Choroid plexus epithelial cell (primary cell): ENCODE results near the gene CACNA2D3.

Source experiments
- DNase-seq: peaks from one replicate; pipeline ENCODE4 v3.0.0-alpha.2; 2010; ENCODE audit warnings: low read depth
- H3K4me3 ChIP-seq: 2 replicates; pipeline ENCODE4 v1.5.1; 2011; ENCODE audit warnings: low read depth, mild to moderate bottlenecking, control low read depth, low read length, moderate library complexity
- CTCF ChIP-seq: conservative IDR thresholded peaks from 2 replicates; pipeline ENCODE4 v1.5.1; 2011; ENCODE audit warnings: low read depth, mild to moderate bottlenecking, control low read depth, inconsistent platforms, low read length, moderate library complexity

The CACNA2D3 gene

GRCh38 chr3:54783611-54784010, 661.3 kb downstream of the CACNA2D3 start:
- no peak for TF ChIP-seq CTCF
- no peak overlapping the region for H3K4me3 ChIP-seq
- DNase-seq: peak; percentile 3

GRCh38 chr3:54784021-54784420, 661.7 kb downstream of the CACNA2D3 start:
- no peak for TF ChIP-seq CTCF
- DNase-seq: no peak
- no peak overlapping the region for H3K4me3 ChIP-seq

GRCh38 chr3:54785976-54786375, 663.6 kb downstream of the CACNA2D3 start:
- TF ChIP-seq CTCF: no peak
- no peak for DNase-seq
- no peak overlapping the region for H3K4me3 ChIP-seq

- no peak overlapping the region for H3K4me3 ChIP-seq
- no peak for TF ChIP-seq CTCF
- no peak for DNase-seq
Observed at GRCh38 chr3:54790051-54790450, 667.7 kb downstream of the CACNA2D3 start.

- DNase-seq: no peak
- TF ChIP-seq CTCF: no peak
- H3K4me3 ChIP-seq: no peak overlapping the region
Observed at GRCh38 chr3:54791501-54792156, 669.3 kb downstream of the CACNA2D3 start.

GRCh38 chr3:54792584-54792983, 670.2 kb downstream of the CACNA2D3 start:
- DNase-seq: no peak
- no peak for TF ChIP-seq CTCF
- no peak overlapping the region for H3K4me3 ChIP-seq

GRCh38 chr3:54793171-54793570, 670.8 kb downstream of the CACNA2D3 start:
- H3K4me3 ChIP-seq: no peak overlapping the region
- DNase-seq: no peak
- no peak for TF ChIP-seq CTCF
